ENCODE results near the gene LILRB4.
"Not testable (repeated sequence)": the region's sequence is repeated elsewhere in the genome, so short reads cannot be mapped to it uniquely, and the experiment has no call there.

LILRB4 gene

GRCh38 chr19:54704928-54705327 lies 42.1 kb downstream of the LILRB4 start:
- Histone ChIP-seq H3K36me3 (no peaks in the 10 kb centered on the region), H3K9me3 (no peaks in the 10 kb centered on the region), H3K27me3 (no peaks in the 10 kb centered on the region), H3K4me1 (no peaks in the 10 kb centered on the region), H3K4me3 (ENCODE audit: low read depth, low read length) (no peak overlapping the region)
- DNase-seq, result no peak
- TF ChIP-seq CTCF (IDR thresholded peaks at IDR 0.05; ENCODE audit: low read depth, low read length), result no peak

DNA sequence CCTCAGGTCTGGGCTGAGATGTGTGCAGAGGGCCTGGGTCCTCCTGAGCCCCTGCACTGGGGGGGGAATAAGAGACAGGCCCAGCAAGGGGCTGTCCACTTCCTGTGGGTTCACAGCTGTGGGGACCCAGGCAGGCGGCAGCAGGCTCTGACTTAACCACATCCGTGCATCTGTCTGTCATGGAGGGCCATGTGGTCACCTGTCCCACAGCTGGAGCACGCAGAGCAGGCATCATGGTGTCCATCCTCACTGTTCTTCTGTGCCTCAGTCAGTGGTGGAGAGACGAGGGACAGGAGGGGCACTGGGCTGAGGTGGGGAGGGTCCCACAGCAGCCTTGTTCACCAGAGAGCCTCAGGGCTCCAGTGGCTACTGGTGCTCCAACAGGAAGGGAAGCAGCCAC lies 45.2 kb downstream of the LILRB4 start:
- Histone ChIP-seq H3K4me1 (no peaks in the 10 kb centered on the region), H3K36me3 (no peaks in the 10 kb centered on the region), H3K27me3 (no peaks in the 10 kb centered on the region), H3K4me3 (ENCODE audit: low read depth, low read length) (no peak overlapping the region), H3K9me3 (no peaks in the 10 kb centered on the region)
- no peak for DNase-seq
- TF ChIP-seq CTCF (IDR thresholded peaks at IDR 0.05; ENCODE audit: low read depth, low read length), result no peak

GRCh38 chr19:54708781-54709180 lies 46.0 kb downstream of the LILRB4 start:
- no peak for TF ChIP-seq CTCF (IDR thresholded peaks at IDR 0.05; ENCODE audit: low read depth, low read length)
- DNase-seq, result no peak
- H3K9me3 ChIP-seq, result no peaks in the 10 kb centered on the region
- no peaks in the 10 kb centered on the region for H3K36me3 ChIP-seq
- H3K4me3 ChIP-seq (ENCODE audit: low read depth, low read length), result no peak overlapping the region
- H3K27me3 ChIP-seq, result no peaks in the 10 kb centered on the region
- no peaks in the 10 kb centered on the region for H3K4me1 ChIP-seq

DNA sequence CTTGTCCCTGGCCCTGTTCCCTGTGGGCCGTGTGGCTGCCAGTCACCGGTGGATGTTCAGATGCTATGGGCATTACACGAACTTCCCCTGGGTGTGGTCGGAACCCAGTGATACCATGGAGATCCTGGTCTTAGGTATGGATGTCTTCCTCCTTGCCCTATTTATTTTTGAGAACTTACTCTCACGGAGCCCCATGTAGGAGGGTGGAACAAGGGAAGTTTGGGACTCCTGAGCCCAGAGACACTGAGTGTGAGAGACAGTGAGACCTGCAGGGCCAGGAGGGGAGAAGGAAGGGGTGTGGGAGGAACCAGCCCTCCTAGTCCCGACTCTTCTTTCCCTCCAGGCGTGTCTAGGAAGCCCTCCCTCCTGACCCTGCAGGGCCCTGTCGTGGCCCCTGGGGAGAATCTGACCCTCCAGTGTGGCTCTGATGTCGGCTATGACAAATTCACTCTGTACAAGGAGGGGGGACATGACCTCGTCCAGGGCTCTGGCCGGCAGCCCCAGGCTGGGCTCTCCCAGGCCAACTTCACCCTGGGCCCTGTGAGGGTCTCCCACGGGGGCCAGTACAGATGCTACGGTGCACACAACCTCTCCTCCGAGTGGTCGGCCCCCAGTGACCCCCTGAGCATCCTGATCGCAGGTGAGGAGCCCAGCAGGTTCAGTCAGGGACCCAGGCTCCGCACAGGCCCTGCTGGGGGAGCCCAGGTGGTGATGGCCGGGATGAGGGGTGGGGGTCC lies 46.6 kb downstream of the LILRB4 start:
- Histone ChIP-seq H3K4me1 (no peaks in the 10 kb centered on the region), H3K36me3 (no peaks in the 10 kb centered on the region), H3K9me3 (no peaks in the 10 kb centered on the region), H3K27me3 (no peaks in the 10 kb centered on the region), H3K4me3 (ENCODE audit: low read depth, low read length) (no peak overlapping the region)
- TF ChIP-seq CTCF (IDR thresholded peaks at IDR 0.05; ENCODE audit: low read depth, low read length), result no peak
- no peak for DNase-seq

- H3K4me1 ChIP-seq; H3K4me3 ChIP-seq (ENCODE audit: low read depth, low read length); H3K36me3 ChIP-seq; H3K27me3 ChIP-seq; H3K9me3 ChIP-seq; DNase-seq: not testable (repeated sequence)
Measured at GRCh38 chr19:54709956-54710355, 47.2 kb downstream of the LILRB4 start.
